H1 (cell line): ENCODE measurements around the gene CLDN6.

Source experiments
- EZH2 ChIP-seq: fragments of 200-600 bp; sonication (generic); IDR thresholded peaks from 2 replicates; pipeline ENCODE4 v1.7.1; 2012; ENCODE audit warnings: low read depth, mild to moderate bottlenecking, moderate library complexity, low read length, inconsistent platforms; ENCODE audit not compliant: severe bottlenecking
- JUND ChIP-seq: IDR thresholded peaks from 2 replicates; pipeline ENCODE4 v1.6.1; 2011; ENCODE audit warnings: mild to moderate bottlenecking, improper control_type of control experiment, low read length
- POU5F1 ChIP-seq: IDR thresholded peaks from 2 replicates; pipeline ENCODE4 v1.6.1; 2011; ENCODE audit warnings: low read depth, mild to moderate bottlenecking, low read length, moderate library complexity
- RAD21 ChIP-seq, 2 experiments: IDR thresholded peaks in 1 of 2; conservative IDR thresholded peaks in 1 of 2; 2 replicates each; pipeline ENCODE4 v1.6.1; 2011; ENCODE audit warnings: low read depth in 2 of 2, low read length in 2 of 2, improper control_type of control experiment in 1 of 2, inconsistent platforms in 1 of 2, mild to moderate bottlenecking in 1 of 2, moderate library complexity in 1 of 2
- RNF2 ChIP-seq: fragments of 200-900, 300-1000 bp; sonication (generic); IDR thresholded peaks from 2 replicates; pipeline ENCODE4 v1.7.1; 2016; ENCODE audit warnings: borderline replicate concordance, low read depth, mild to moderate bottlenecking, antibody characterized with exemption, low read length; ENCODE audit not compliant: poor library complexity, severe bottlenecking; ENCODE audit errors: missing control alignments
- RXRA ChIP-seq: IDR thresholded peaks from 2 replicates; pipeline ENCODE4 v1.6.1; 2011; ENCODE audit warnings: low read depth, mild to moderate bottlenecking, low read length, moderate library complexity; ENCODE audit not compliant: insufficient read depth
- TF ChIP-seq, protein P1 (sequence below), 3 experiments: IDR thresholded peaks; 1 replicate in 2 of 3; 2 replicates in 1 of 3; pipeline versions ENCODE4 v1.5.1 to v1.6.1; 2011; ENCODE audit warnings: low read length in 3 of 3, mild to moderate bottlenecking in 3 of 3, inconsistent platforms in 2 of 3, low read depth in 1 of 3, moderate library complexity in 1 of 3; ENCODE audit not compliant: insufficient read depth in 1 of 3; ENCODE audit errors: control extremely low read depth in 1 of 3

DNA sequence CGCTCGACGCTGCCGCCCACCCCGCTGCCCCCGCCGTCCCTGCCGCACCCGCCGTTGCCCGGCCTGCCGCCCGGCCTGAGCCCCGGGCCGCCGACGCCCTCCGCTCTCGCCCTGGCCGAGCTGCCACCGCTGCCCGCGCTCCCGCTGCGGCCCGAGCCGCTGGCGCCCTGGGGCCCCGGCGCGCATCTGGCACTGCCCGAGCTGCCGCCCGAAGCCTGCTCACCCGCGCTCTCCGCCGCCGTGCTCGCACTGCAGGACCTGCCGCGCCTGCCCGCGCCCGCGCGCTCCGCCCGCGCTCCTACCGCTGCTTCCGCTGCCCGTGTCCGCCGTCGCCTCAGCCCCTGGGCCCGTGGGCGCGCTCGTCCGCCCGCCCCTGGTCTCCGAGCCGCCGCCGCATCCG is 13.7 kb downstream of the CLDN6 start:
- TF ChIP-seq JUND (no peak), RAD21 (IDR thresholded peaks at IDR 0.05 in 1 of 2, conservative IDR thresholded peaks at IDR 0.05 in 1 of 2; ENCODE audit: low read depth in 2 of 2, low read length in 2 of 2) (no peak), POU5F1 (no peak), EZH2 (no peak), RNF2 (no peak), RXRA (no peak)
- TF ChIP-seq, protein P1, sequence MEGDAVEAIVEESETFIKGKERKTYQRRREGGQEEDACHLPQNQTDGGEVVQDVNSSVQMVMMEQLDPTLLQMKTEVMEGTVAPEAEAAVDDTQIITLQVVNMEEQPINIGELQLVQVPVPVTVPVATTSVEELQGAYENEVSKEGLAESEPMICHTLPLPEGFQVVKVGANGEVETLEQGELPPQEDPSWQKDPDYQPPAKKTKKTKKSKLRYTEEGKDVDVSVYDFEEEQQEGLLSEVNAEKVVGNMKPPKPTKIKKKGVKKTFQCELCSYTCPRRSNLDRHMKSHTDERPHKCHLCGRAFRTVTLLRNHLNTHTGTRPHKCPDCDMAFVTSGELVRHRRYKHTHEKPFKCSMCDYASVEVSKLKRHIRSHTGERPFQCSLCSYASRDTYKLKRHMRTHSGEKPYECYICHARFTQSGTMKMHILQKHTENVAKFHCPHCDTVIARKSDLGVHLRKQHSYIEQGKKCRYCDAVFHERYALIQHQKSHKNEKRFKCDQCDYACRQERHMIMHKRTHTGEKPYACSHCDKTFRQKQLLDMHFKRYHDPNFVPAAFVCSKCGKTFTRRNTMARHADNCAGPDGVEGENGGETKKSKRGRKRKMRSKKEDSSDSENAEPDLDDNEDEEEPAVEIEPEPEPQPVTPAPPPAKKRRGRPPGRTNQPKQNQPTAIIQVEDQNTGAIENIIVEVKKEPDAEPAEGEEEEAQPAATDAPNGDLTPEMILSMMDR (IDR thresholded peaks at IDR 0.05; ENCODE audit: control extremely low read depth in 1 of 3, insufficient read depth in 1 of 3, low read depth in 1 of 3, low read length in 3 of 3) = no peak
